GM19351 (cell line): ENCODE results near the gene RXRA.

Experiments used
- ATAC-seq: cut with Tn5 transposase; IDR thresholded peaks from one replicate; pipeline ENCODE4 v1.9.1; 2021; ENCODE audit warnings: mild to moderate bottlenecking, moderate library complexity; ENCODE audit not compliant: unreplicated experiment

RXRA gene

GRCh38 chr9:134322781-134323241, 3.4 kb upstream of the RXRA start:
- ATAC-seq: no peak

GRCh38 chr9:134323741-134324358, 2.4 kb upstream of the RXRA start:
- ATAC-seq: no peak

GRCh38 chr9:134324359-134325095, 1.7 kb upstream of the RXRA start:
- ATAC-seq: no peak

- ATAC-seq: no peak
Observed at GRCh38 chr9:134325096-134325812, 1.0 kb upstream of the RXRA start.

- no peak for ATAC-seq
Observed at GRCh38 chr9:134326724-134327601, 708 bp downstream of the RXRA start.

- no peak for ATAC-seq
Observed at GRCh38 chr9:134327671-134328231, 1.5 kb downstream of the RXRA start.

- ATAC-seq: no peak
Observed at GRCh38 chr9:134328341-134328840, 2.1 kb downstream of the RXRA start.

GRCh38 chr9:134328841-134329575, 2.8 kb downstream of the RXRA start:
- no peak for ATAC-seq

GRCh38 chr9:134329576-134329855, 3.3 kb downstream of the RXRA start:
- no peak for ATAC-seq

- no peak for ATAC-seq
Observed at GRCh38 chr9:134329886-134330285, 3.6 kb downstream of the RXRA start.

GRCh38 chr9:134330590-134330989, 4.3 kb downstream of the RXRA start:
- no peak for ATAC-seq

GRCh38 chr9:134331186-134332025, 5.2 kb downstream of the RXRA start:
- ATAC-seq: no peak

- ATAC-seq: no peak
Observed at GRCh38 chr9:134332266-134332665, 6.0 kb downstream of the RXRA start.

GRCh38 chr9:134332841-134333233, 6.6 kb downstream of the RXRA start:
- no peak for ATAC-seq

GRCh38 chr9:134333234-134333873, 7.1 kb downstream of the RXRA start:
- ATAC-seq: no peak

- no peak for ATAC-seq
Observed at GRCh38 chr9:134333874-134334581, 7.8 kb downstream of the RXRA start.

GRCh38 chr9:134335061-134335460, 8.8 kb downstream of the RXRA start:
- no peak for ATAC-seq
